Stimulated activated CD4-positive, alpha-beta T cell treated with anti-CD3 and anti-CD28 coated beads, Interleukin-2, amount 100 ng/mL, for 4 hours (primary cell): Measurements from ENCODE around the gene ABCC10.
"Not testable (repeated sequence)": the region's sequence is repeated elsewhere in the genome, so short reads cannot be mapped to it uniquely, and the experiment has no call there.

Source experiments
- DNase-seq: peaks from one replicate; pipeline ENCODE4 v3.0.0-alpha.2; 2020; ENCODE audit warnings: low read depth

Gene ABCC10

GRCh38 chr6:43407296-43407695 is 20.0 kb upstream of the ABCC10 start:
- no peak for DNase-seq

- no peak for DNase-seq
Measured at GRCh38 chr6:43408259-43408658, 19.1 kb upstream of the ABCC10 start.

DNA sequence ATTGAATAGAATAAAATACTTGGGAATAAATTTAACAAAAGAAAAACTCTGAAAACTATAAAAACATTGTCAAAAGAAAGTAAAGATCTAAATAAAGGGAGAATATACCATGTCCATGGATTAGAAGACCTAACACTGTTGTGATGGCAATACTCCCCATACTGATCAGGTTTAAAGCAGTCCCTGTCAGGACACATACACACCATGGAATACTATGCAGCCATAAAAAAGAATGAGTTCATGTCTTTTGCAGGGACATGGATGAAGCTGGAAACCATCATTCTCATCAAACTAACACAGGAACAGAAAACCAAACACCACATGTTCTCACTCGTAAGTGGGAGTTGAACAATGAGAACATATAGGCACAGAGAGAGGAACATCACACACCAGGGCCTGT is 16.6 kb upstream of the ABCC10 start:
- not testable (repeated sequence) for DNase-seq

DNA sequence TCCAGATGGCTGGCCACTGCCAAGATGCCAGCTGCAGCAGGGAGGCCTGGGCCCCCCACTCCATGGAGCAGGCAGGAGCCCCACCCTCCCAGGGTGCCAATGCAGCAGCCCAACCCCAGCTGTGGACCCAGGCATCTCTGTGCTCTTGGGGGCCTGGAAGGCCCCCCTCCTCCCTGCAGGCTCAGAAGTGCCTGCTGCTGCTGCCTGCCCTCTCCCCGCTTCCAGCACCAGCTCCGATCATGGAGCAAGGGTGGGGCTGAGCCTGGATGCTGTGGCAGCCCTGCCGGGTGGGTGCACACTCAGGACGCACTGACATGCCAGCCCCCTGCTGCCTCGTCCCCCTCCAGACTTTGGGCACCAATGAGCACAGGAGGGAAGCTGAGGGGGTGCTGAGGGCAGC is 14.8 kb upstream of the ABCC10 start:
- no peak for DNase-seq

GRCh38 chr6:43413002-43413401 is 14.3 kb upstream of the ABCC10 start:
- no peak for DNase-seq

- DNase-seq: not testable (repeated sequence)
Measured at GRCh38 chr6:43415275-43415674, 12.1 kb upstream of the ABCC10 start.

DNA sequence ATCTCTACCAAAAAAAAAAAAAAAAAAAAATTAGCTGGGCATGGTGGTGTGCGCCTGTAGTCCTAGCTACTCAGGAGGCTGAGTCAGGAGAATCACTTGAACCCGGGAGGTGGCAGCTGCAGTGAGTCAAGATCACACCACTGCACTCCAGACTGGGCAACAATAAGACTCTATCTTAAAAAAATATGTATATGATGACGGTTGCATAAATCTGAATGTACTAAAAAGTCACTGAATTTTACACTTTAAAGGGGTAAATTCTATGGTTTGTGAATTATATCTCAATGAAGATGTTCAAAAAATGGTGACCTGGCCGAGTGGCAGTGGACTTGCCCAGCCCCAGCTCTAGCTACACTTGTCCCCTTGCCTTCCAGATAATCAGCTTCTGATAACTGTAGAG is 10.4 kb upstream of the ABCC10 start:
- DNase-seq: no peak

GRCh38 chr6:43420012-43420709 is 7.2 kb upstream of the ABCC10 start:
- no peak for DNase-seq

DNA sequence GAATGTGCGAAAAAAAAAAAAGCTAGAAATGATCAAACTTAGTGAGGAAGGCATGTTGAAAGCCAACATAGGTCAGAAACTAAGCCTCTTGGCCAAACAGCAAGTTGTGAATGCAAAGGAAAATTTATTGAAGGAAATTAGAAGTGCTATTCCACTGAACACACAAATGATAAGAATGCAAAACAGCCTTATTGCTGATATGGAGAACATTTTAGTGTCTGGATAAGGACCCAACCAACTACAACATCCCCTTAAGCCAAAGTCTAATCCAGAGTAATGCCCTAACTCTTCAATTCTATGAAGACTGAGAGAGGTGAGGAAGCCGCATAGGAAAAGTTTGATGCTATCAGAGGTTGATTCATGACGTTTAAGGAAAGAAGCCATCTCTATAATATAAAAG is 5.5 kb upstream of the ABCC10 start:
- DNase-seq: no peak

DNA sequence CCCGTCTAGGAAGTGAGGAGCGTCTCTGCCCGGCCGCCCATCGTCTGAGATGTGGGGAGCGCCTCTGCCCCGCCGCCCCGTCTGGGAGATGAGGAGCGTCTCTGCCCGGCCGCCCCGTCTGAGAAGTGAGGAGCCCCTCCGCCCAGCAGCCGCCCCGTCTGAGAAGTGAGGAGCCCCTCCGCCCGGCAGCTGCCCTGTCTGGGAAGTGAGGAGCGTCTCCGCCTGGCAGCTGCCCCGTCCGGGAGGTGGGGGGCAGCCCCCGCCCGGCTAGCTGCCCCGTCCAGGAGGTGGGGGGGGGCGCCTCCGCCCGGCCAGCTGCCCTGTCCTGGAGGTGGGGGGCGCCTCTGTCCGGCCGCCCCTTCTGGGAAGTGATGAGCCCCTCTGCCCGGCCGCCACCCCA is 2.3 kb upstream of the ABCC10 start:
- DNase-seq: not testable (repeated sequence)

DNA sequence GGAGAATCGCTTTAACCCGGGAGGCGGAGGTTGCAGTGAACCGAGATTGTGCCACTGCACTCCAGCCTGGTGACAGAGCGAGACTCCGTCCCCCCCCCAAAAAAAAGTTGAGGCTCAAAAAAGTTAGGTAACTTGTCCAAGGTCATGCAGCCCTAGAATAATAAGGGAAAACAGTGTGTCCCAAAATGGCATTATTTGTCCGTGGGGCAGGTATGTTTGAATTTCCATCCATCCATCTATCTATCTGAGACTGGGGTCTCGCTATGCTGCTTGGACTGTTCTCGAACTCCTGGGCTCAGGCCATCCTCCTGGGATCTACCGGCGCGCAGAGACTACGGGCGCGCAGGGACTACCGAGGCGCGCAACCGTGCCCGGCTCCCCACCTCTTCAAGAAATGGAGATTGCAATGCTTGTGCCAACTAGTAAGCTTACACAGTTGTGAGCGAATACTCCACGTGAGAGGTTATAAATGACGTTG is 374 bp upstream of the ABCC10 start:
- no peak for DNase-seq

DNA sequence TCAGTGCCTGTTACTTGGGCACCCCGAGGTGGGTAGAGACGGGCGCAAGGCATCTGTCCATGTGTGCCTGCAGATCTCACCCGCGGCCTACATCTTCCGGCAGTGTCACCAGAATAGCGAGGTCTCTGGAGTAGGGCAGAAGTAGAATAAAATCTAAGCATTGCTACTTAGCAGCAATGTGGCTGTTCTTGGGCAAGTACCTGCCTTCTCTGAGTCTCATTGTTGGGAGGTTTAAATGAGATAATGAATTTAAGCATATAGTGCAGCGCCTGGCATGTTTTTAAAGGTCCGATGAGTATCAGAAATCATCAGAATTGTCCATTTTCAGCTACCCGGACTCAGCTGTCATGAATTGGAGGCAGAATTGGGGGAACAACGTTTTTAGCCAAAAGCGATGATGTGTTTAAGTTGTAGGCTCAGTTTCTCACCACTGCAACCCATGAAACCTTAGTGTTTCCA is 800 bp downstream of the ABCC10 start:
- DNase-seq: no peak

GRCh38 chr6:43428874-43429273 is 1.5 kb downstream of the ABCC10 start:
- DNase-seq: no peak

- no peak for DNase-seq
Measured at GRCh38 chr6:43432009-43432945, 4.9 kb downstream of the ABCC10 start.

DNA sequence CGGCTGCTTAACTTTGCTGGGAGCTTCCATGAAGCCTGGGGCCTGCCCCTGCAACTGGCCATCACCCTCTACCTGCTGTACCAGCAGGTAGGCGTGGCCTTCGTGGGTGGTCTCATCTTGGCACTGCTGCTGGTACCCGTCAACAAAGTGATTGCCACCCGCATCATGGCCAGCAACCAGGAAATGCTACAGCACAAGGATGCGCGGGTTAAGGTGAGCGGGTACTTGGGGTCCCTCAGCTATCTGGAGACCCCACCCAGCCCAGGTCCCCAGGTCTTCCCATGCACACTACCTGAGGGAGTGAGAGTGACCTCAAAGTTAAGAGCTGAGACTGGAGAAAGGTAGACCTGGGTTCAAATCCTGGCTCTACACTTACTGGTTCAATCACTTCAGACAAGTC is 5.8 kb downstream of the ABCC10 start:
- no peak for DNase-seq

GRCh38 chr6:43434001-43434840 is 6.9 kb downstream of the ABCC10 start:
- no peak for DNase-seq

DNA sequence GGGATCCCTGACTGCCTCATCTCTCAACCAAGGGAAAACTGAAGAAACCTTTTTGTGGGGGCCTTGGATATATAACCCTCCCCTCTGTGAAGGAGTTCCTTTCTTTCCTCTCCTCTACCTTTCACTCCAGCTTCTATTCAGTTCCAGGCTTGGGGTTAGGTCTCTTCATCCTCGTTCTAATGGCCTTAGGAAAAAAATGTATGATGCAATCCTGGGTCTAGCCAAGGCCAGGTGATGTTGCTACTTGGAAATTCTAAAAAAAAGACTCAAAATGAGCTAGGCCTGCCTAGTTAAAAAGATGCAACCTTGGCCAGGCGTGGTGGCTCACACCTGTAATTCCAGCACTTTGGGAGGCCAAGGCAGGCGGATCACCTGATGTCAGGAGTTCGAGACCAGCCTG is 7.6 kb downstream of the ABCC10 start:
- no peak for DNase-seq

DNA sequence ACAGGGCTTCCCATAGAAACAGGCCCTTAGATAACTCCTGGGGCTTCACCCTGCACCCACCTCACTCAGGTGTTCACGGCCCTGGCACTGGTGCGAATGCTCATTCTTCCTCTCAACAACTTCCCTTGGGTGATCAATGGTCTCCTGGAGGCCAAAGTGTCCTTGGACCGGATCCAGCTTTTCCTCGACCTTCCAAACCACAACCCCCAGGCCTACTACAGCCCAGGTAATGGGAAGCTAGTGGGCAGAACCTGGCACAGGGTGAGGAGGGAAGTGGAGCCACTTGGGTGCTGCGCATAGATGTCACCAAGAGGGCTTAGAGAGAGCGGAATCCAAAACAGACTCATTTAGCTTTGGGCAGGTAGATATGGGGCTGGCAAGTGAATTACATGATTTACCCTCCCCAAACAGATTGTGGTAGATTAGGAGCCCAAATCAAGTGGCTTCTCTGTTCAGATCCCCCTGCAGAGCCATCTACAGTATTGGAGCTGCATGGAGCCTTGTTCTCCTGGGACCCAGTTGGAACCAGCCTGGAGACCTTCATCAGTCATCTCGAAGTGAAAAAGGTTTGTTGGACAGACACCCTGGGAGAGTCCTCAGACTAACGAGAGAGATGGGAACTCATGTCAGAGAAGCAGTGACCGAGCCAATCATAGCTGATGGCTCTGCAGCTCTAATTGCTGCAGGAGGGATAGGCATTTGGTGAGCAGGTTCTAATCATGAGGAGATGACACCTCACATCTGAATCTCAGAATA is 8.5 kb downstream of the ABCC10 start:
- no peak for DNase-seq

DNA sequence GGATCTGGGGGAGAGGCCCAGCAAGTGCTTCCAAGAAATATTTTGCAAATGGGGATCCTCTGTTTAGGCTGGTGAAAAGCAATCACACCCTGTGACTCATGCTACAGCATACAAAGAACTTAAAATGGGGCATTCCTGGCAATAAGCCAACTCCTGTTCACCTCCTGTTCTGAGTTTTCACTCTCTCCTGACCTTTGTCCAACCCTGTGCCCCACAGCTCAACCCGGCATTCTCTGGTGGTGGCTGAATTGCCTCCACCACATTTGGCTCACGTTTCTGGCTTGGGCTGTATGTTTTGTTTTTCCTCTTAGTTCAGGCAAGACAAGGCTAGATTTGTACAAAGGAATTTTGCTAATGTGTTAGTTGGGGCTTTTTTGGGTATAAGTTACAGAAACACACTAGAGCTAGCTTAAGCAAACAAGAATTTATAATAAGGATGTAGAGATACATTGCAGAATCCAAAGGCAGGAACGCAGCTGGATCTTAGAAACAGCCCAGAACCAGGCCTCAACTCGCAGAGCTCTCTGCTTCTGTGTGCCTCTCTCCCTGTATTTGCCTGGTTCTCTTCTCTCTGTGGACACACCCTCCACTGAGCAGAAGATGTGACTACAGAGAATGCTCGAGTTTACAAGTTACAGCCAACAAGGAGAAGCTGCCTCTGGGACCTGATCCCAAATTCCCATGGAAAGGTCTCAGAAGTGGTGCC is 9.4 kb downstream of the ABCC10 start:
- DNase-seq: no peak

DNA sequence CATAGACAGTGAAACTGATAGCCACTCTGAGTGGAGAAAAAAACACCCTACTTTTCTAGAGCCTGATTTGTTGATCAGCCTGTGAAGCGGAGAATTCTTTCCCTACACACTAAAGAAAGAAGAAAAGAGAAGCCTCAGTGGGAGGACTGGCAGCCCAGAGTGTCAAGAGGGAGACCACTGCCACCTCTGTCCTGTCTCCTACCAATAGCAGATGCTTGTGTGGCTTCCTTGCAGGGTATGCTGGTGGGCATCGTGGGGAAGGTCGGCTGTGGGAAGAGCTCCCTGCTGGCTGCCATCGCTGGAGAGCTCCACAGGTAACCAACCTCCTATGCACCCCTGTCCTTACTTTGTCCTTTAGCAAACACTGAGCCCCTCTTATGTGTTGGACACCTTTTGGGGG is 10.4 kb downstream of the ABCC10 start:
- DNase-seq: no peak

DNA sequence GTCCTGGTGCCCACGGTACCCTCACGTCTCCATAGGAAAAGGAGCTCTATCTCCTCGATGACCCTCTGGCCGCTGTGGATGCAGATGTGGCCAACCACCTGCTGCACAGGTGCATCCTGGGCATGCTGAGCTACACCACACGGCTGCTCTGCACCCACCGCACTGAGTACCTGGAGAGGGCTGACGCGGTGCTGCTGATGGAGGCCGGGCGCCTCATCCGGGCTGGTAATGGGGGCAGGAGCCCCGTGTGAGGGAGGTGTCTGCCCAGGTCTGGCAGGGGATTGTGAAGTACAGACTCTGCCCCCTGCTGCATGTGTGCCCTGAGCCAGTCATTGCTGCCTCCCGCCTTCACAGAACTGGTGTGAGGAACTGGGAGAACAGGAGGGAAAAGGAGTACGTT is 15.6 kb downstream of the ABCC10 start:
- DNase-seq: no peak
